Fibroblast of lung (primary cell): Measurements from ENCODE around the gene CYP4Z1. TPM values are rescaled to one million over a fixed set of nuclear protein-coding genes. Genes with fewer than 3 reads are reported as not detected.

Experiments
- DNase-seq, 2 donors: peaks; one replicate each; pipeline versions ENCODE4 v3.0.0 to v3.0.0-alpha.2; 2010; ENCODE audit warnings: low read depth in 2 of 2
- H2AFZ ChIP-seq: 2 replicates; pipeline ENCODE4 v1.5.1; 2012; ENCODE audit warnings: low read length, control low read depth, inconsistent platforms
- H3K27ac ChIP-seq: 2 replicates; pipeline ENCODE4 v1.5.1; 2011; ENCODE audit warnings: low read length, control low read depth; ENCODE audit not compliant: insufficient read depth
- H3K27me3 ChIP-seq: 2 replicates; pipeline ENCODE4 v1.5.1; 2011; ENCODE audit warnings: mild to moderate bottlenecking, low read length; ENCODE audit not compliant: control insufficient read depth, insufficient read depth
- H3K36me3 ChIP-seq: 2 replicates; pipeline ENCODE4 v1.5.1; 2011; ENCODE audit warnings: low read length; ENCODE audit not compliant: control insufficient read depth, insufficient read depth
- H3K4me1 ChIP-seq: 2 replicates; pipeline ENCODE4 v1.5.1; 2011; ENCODE audit warnings: low read length; ENCODE audit not compliant: control insufficient read depth, insufficient read depth; ENCODE audit errors: extremely low read depth
- H3K4me2 ChIP-seq: 2 replicates; pipeline ENCODE4 v1.5.1; 2011; ENCODE audit warnings: low read length, control low read depth; ENCODE audit not compliant: insufficient read depth; ENCODE audit errors: extremely low read depth
- H3K4me3 ChIP-seq, 4 experiments: fragments of 200-600 bp in 1 of 4; sonication (generic) in 1 of 4; replicated peaks in 1 of 4; 2 replicates each; pipeline ENCODE4 v1.5.1; 2011 to 2016; ENCODE audit warnings: low read length in 4 of 4, low read depth in 3 of 4, mild to moderate bottlenecking in 3 of 4, control low read depth in 2 of 4, inconsistent platforms in 1 of 4, mixed read lengths in 1 of 4; ENCODE audit not compliant: insufficient read depth in 1 of 4; ENCODE audit errors: control extremely low read depth in 1 of 4
- H3K79me2 ChIP-seq: 2 replicates; pipeline ENCODE4 v1.5.1; 2012; ENCODE audit warnings: mild to moderate bottlenecking, low read length, inconsistent platforms; ENCODE audit not compliant: control insufficient read depth, insufficient read depth
- H3K9ac ChIP-seq: 2 replicates; pipeline ENCODE4 v1.5.1; 2011; ENCODE audit warnings: mild to moderate bottlenecking, low read length, control low read depth; ENCODE audit not compliant: insufficient read depth
- H3K9me3 ChIP-seq: 2 replicates; pipeline ENCODE4 v1.5.1; 2012; ENCODE audit warnings: low read depth, low read length; ENCODE audit not compliant: control insufficient read depth, insufficient read depth
- H4K20me1 ChIP-seq: 2 replicates; pipeline ENCODE4 v1.5.1; 2011; ENCODE audit warnings: low read length; ENCODE audit not compliant: control insufficient read depth, insufficient read depth; ENCODE audit errors: extremely low read depth
- EZH2 ChIP-seq: IDR thresholded peaks from 2 replicates; pipeline ENCODE4 v1.5.1; 2012; ENCODE audit warnings: low read length, control low read depth, mild to moderate bottlenecking; ENCODE audit errors: missing control alignments
- polyA plus RNA-seq, 2 donors: library from polyadenylated mRNA; depleted of rRNA in 1 of 2; stranded (reverse) in 1 of 2; unstranded in 1 of 2; fragments of >200 nt; gene quantifications; 2 replicates each; pipeline ENCODE4 v1.2.1, GENCODE V29; 2011 to 2012; ENCODE audit warnings: missing spikeins in 1 of 2
- total RNA-seq: library from RNA; depleted of rRNA; stranded (reverse); fragments of >200 nt; gene quantifications from 2 replicates; pipeline ENCODE4 v1.2.1, GENCODE V29; 2014
- TF ChIP-seq, protein P1 (sequence below), 2 donors: IDR thresholded peaks in 1 of 2; conservative IDR thresholded peaks in 1 of 2; 1 replicate in 1 of 2; 2 replicates in 1 of 2; pipeline ENCODE4 v1.5.1; 2011 to 2012; ENCODE audit warnings: low read length in 2 of 2, control low read depth in 1 of 2, inconsistent platforms in 1 of 2, low read depth in 1 of 2, mild to moderate bottlenecking in 1 of 2

The CYP4Z1 gene
- total and polyA plus RNA-seq, 2 donors (not counting 1 experiment from before 2014, with no cell fraction given) = not detected

- no peaks in the 10 kb centered on the region for H3K79me2 ChIP-seq
- no peak overlapping the region for H3K27ac ChIP-seq
- no peak overlapping the region for H3K4me3 ChIP-seq
- TF ChIP-seq, protein P1, sequence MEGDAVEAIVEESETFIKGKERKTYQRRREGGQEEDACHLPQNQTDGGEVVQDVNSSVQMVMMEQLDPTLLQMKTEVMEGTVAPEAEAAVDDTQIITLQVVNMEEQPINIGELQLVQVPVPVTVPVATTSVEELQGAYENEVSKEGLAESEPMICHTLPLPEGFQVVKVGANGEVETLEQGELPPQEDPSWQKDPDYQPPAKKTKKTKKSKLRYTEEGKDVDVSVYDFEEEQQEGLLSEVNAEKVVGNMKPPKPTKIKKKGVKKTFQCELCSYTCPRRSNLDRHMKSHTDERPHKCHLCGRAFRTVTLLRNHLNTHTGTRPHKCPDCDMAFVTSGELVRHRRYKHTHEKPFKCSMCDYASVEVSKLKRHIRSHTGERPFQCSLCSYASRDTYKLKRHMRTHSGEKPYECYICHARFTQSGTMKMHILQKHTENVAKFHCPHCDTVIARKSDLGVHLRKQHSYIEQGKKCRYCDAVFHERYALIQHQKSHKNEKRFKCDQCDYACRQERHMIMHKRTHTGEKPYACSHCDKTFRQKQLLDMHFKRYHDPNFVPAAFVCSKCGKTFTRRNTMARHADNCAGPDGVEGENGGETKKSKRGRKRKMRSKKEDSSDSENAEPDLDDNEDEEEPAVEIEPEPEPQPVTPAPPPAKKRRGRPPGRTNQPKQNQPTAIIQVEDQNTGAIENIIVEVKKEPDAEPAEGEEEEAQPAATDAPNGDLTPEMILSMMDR (conservative IDR thresholded peaks at IDR 0.05 in 1 of 2, IDR thresholded peaks at IDR 0.05 in 1 of 2; ENCODE audit: low read depth in 1 of 2, low read length in 2 of 2) = no peak
- no peak for TF ChIP-seq EZH2
- H3K4me2 ChIP-seq = no peak overlapping the region
- no peaks in the 10 kb centered on the region for H4K20me1 ChIP-seq
- H2AFZ ChIP-seq = no peak overlapping the region
- no peaks in the 10 kb centered on the region for H3K9me3 ChIP-seq
- no peaks in the 10 kb centered on the region for H3K4me1 ChIP-seq
- H3K36me3 ChIP-seq = no peaks in the 10 kb centered on the region
- H3K27me3 ChIP-seq = no peaks in the 10 kb centered on the region
- DNase-seq = peak; percentile 0 to 21
- H3K9ac ChIP-seq = no peak overlapping the region
Observed at GRCh38 chr1:47031059-47031458, 36.0 kb upstream of the CYP4Z1 start.

DNA sequence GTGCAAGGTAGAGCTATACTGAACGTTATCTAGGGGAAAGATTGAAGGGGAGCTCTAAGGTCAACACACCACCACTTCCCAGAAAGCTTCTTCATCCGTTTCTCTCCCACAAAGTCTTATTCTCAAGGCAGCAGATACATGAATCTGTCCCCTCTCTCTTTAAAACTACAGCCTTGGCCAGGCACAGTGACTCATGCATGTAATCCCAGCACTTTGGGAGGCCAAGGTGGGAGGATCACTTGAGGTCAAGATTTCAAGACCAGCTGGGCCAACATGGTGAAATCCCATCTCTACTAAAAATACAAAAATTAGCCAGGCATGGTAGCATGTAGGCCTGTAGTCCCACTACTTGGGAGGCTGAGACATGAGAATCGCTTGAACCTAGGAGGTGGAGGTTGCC lies 35.4 kb upstream of the CYP4Z1 start:
- no peak for TF ChIP-seq EZH2
- TF ChIP-seq, protein P1 (conservative IDR thresholded peaks at IDR 0.05 in 1 of 2, IDR thresholded peaks at IDR 0.05 in 1 of 2; ENCODE audit: low read depth in 1 of 2, low read length in 2 of 2) = no peak
- H3K79me2 ChIP-seq = no peaks in the 10 kb centered on the region
- H3K4me3 ChIP-seq = no peak overlapping the region
- no peaks in the 10 kb centered on the region for H3K4me1 ChIP-seq
- no peak overlapping the region for H3K27ac ChIP-seq
- H4K20me1 ChIP-seq = no peaks in the 10 kb centered on the region
- no peaks in the 10 kb centered on the region for H3K27me3 ChIP-seq
- H2AFZ ChIP-seq = no peak overlapping the region
- no peaks in the 10 kb centered on the region for H3K36me3 ChIP-seq
- no peak for DNase-seq
- H3K9ac ChIP-seq = no peak overlapping the region
- no peaks in the 10 kb centered on the region for H3K9me3 ChIP-seq
- no peak overlapping the region for H3K4me2 ChIP-seq

DNA sequence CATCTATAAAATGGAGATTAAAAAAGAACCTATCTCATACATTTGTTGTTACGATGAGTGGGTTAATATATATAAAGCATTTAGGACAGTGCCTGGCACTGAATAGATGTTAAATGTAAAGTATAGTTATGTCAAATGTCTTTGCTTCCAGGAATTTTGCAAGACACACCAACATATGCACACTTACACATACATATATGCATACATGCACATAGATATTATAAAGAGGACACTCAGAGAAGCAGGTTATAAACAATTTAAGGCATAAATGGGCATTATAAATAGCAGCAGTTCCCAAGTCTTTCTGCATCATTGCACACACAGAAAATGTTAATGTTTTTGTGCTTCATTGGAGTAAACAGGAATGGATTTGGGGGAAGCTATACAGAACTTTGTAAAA lies 30.3 kb upstream of the CYP4Z1 start:
- no peak overlapping the region for H2AFZ ChIP-seq
- H3K79me2 ChIP-seq = no peaks in the 10 kb centered on the region
- H3K4me2 ChIP-seq = no peak overlapping the region
- H3K9me3 ChIP-seq = no peaks in the 10 kb centered on the region
- no peak overlapping the region for H3K9ac ChIP-seq
- no peaks in the 10 kb centered on the region for H3K27me3 ChIP-seq
- H3K36me3 ChIP-seq = no peaks in the 10 kb centered on the region
- DNase-seq = no peak
- no peak for TF ChIP-seq EZH2
- TF ChIP-seq, protein P1 (conservative IDR thresholded peaks at IDR 0.05 in 1 of 2, IDR thresholded peaks at IDR 0.05 in 1 of 2; ENCODE audit: low read depth in 1 of 2, low read length in 2 of 2) = no peak
- no peaks in the 10 kb centered on the region for H3K4me1 ChIP-seq
- H4K20me1 ChIP-seq = no peaks in the 10 kb centered on the region
- H3K4me3 ChIP-seq = no peak overlapping the region
- no peak overlapping the region for H3K27ac ChIP-seq
